Myometrial cell (primary cell): ENCODE measurements around the gene RIMS1. TPM values are rescaled to one million over a fixed set of nuclear protein-coding genes. Genes with fewer than 3 reads are reported as not detected.

Source experiments
- total RNA-seq: library from RNA; depleted of rRNA; stranded (reverse); fragments of >200 nt; gene quantifications from 2 replicates; pipeline ENCODE4 v1.2.3, GENCODE V29; 2015

RIMS1 gene
- not detected in 2 replicates for total RNA-seq

GRCh38 chr6:71886184-71887005, at the start of gene RIMS1:
Gene RIMS1, plus strand, starts transcription at chr6:71886550. Its CDS starts 474 bp downstream, at chr6:71887024.

